Stimulated activated CD4-positive, alpha-beta T cell treated with anti-CD3 and anti-CD28 coated beads, Interleukin-1b, Interleukin-23, amount 100 ng/mL, for 4 hours (primary cell): ENCODE measurements around the gene RBBP8NL.

Experiments used
- DNase-seq, 2 donors: peaks; one replicate each; pipeline ENCODE4 v3.0.0-alpha.2; 2020; ENCODE audit warnings: low read depth in 2 of 2

Gene RBBP8NL

DNA sequence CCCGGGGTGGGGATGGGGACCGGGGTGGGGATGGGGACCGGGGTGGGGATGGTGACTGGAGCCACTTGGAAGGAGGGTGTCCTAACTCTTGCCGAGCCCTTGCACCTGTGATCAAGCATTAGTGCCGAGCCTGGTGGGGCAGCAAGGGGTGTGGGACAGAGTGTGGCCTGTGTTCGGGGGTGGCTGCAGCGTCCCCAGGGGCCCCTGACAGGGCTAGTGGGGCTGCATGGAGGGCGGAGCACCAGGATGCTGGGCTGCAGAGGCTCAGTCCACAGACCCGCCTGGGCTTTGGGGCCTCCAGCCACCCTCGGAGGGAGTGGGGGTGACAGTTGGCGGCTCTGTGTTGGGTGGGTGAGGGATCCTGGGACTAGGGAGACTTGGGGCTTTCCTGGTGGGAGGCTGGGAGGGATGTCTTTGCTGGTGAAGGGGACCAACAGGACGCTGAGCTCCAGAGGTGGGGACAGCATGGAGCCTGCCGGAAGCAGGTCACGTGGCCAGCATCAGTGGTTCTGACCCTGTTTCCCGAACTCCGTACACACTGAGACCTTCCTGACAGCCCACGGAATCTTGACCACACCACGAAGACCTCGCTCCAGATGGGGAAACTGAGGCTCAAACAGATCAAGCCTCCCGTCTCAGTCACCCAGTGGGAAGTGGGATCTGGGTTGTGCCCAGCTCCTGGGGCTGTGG, 4.6 kb downstream of the RBBP8NL start:
- DNase-seq, result no peak

DNA sequence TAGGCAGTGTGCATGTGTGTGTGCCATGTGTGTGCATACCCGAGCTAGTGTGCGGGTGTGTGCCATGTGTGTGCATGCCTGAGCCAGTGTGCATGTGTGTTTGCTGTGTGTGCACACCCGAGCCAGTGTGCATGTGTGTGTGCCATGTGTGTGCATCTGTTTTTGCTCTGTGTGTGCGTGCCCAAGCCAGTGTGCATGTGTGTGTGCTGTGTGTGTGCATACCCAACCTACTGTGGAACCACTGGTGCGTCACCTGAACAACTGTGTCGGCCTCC, 5.7 kb downstream of the RBBP8NL start:
- no peak for DNase-seq

DNA sequence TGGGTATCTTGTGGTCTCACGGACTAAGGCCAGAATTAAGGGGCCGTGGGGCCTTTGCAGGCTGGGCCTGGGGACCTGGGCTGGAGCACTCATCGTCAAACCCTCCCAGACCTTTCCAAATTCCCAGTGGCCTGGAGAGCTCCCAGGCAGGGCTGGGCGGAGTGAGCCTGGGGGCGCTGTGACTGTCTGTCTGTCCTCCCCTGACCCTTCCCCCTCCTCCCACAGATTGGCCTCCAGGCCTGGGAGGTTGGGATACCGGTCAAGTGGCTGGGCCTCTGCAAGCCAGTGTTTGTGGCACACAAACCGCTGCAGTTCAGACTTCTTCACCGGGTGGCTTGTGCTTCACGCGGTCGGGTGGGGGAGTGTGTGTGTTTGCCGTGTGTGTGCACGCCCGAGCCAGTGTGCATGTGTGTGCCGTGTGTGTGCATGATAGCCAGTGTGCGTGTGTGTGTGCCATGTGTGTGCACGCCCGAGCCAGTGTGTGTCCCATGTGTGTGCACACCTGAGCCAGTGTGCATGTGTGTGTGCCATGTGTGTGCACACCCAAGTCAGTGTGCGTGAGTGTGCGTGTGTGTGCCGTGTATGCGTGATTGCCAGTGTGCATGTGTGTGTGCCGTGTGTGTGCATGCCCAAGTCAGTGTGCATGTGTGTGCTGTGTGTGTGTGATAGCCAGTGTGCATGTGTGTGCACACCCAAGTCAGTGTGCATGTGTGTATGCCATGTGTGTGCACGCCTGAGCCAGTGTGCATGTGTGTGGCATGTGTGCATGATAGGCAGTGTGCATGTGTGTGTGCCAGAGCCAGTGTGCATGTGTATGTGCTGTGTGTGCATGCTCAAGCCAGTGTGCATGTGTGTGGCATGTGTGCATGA, 6.3 kb downstream of the RBBP8NL start:
- DNase-seq, result no peak

DNA sequence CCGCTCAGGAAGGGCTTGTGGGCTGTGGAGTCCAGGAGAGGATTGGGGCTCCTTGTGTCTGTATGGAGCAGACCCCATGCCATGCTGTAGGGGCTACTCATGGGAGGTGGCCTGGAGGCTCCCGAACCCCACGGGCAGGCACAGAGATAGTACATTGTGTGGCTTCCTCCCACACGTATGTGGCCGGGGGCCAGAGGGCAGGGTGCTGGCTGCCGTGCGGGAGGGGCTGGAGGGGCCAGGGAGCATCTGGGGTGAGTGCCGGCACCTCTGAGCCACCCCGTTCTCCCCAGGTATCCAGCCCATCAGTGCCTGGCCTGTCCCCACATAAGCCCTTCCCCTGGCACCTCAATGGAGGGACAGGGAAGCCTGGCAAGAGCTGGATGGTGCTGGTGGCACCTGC, 7.6 kb downstream of the RBBP8NL start:
- DNase-seq, result no peak

DNA sequence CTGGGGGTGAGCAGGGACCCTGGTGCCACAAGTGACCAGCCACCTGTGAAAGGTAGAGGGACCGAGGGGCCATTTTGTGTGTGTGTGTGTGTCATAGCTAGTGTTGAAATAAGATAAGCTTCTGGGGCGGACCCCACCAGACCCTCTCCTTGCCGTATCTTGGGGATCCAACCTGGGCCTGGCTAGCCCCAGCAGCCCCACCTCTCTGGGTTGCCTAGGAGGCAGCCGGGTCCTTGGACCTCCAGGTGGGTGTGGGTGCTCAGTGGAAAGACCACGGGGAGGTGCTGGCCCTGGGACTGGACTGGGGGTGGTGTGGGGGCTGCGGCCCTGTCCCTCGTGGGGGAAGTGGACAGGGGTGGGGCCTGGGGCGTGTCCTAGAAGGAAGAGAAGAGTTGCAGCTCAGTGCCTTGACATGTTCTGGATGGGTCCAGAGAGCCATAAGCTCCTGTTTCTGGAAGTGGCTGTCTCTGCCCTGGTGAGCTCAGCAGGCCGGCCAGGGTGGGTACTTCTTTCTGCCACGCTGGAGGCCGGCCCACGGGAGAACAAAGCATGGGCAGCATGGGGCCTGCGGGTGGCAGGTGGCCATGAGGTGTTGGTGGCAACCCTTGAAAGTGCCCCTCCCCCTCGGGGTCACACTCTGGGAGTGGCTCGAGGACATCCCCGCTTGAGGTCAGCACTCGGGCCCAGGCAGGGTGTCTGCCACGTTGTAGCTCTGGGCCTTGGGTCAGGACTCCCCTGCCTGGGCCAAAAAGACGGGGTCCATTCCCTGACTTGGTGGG, 8.4 kb downstream of the RBBP8NL start:
- no peak for DNase-seq

DNA sequence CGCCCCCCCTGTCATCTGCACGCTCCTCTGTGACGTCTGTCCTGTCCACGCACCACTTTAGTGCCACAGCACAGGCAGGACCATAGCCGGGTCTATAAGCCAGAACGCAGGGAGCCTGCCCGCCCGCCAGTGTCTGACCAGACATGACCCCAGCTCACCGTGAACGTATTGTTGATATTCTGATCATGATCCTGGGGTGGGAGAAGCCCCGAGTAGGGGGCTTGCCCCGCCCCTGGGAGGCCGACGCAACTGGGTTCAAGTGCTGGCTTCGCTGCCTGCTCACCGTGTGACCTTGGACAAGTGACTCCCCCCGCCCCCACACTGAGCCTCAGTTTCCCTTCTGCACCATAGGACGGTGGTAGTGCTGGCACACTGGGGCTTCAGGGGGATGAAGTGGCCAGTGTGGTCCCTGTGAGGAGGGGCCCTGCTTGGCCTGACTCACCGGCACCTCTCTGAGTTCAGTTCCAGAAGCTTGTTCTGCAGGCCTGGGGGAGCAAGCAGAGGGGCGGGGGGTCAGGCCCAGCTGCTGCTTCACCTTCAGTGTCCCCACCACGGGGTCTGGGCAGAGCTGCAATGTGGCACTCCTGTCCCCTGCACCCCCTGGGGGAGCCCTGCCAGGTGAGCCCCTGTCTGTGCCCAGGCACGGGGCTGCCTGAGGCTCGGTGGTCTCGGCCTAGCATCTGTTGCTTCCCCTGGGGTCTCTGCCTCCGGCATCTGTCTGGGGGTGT, 9.2 kb downstream of the RBBP8NL start:
- no peak for DNase-seq

DNA sequence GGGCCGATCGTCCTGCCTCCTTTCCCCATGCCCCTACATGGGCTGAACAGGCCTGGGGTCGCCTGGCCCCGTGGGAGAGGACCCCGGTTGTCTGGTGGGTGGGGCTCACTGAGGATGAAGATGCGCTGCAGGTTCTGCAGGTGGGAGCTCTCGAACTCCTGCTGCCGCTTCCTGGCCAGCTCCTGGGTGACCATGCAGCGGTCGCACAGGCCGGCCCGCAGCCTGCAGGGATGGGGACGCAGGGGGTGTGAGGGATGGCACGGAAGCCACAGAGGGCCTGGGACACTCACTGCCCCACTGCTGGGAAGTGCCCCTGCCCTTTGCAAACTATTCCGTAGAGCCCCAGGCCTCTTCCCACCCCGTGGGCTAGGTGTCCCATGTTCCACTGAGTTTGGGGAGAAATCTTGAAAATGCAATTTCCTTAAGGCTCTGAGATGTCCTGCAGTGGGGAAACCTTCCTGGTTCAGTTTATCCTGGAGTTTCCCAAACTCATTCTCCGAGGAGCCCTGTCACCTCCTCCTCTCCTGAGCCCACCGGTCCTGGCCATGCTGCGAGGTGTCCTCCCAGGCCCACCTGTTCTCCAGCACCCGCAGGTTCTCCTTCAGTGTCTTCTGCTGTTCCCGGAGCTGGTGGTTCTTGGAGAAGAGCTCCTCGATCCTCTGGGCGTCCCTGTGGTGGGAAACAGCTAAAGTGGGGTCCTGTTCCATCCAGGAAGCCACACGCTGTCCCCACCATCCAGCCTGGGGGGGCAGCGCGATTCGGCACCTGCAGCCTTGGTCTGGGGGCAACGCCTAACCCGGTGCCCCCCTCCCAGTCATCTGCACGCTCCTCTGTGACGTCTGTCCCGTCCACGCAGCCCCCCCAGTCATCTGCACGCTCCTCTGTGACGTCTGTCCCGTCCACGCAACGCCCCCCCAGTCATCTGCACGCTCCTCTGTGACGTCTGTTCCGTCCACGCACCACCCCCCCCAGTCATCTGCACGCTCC, 10.4 kb downstream of the RBBP8NL start:
- no peak for DNase-seq

DNA sequence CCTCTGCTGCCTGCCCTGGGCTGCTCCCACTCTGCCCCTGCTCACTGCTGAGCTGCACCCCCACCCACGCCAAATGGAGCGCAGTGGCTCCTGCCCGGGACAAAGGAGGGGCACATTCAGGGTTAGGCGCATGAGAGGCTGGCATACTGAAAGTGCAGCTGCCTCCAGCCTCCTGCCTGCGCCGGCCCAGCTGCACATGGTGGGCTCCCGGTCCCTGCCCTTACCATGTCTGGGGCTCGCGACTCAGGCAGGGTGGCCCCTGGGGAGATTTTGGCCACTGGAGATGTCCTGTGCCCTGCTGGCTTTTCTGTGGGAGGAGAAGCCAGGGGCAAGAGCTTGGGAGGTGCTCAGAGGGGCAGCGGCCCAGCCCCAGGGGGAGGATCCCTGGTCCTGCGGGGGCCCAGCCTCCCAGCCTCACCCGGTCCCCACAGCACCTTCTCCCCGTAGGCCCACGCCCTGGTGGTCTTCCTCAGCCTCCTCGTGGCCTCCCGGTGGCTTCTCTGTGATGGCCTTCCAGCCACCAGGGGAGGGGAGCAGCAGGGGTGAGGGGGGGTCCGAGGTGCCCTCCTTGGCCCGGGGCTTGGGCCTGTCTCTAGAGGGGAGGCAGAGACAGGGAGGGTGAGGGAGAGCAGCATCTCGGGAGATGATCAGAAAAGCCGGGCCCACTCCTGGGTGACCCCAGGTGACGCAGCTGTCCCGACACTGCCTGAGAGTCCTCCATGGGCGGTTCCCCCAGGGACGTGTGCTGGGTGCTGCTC, 11.8 kb downstream of the RBBP8NL start:
- DNase-seq, result no peak

DNA sequence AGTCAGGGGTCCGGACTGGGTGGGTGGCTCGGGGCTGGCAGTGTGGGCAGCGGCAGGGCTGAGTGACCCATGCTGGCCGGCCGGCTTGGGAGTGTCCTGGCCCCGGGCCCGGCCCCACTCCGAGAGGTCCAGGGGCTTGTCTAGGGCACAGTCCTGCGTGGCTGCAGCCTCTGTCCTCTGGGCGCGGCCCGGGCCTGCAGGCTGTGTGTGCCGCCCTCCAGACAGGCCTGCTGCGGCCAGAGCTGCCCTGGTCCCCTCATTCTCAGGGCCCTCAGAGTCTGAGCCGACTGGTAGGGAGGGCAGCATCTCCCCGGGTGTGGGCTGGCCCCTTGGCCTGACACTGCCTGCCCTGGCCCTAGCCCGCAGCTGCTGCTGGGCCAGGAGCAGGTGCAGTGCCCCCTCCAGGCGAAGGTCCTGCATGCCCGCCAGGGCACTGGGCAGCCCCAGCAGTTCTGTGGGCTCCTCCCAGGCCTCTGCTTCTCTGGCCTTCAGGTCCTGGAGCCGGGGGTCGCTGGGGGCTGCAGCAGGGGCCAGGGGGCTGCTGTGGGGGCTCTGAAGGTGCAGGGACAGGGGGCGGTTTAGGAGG, 13.3 kb downstream of the RBBP8NL start:
- DNase-seq, result no peak

DNA sequence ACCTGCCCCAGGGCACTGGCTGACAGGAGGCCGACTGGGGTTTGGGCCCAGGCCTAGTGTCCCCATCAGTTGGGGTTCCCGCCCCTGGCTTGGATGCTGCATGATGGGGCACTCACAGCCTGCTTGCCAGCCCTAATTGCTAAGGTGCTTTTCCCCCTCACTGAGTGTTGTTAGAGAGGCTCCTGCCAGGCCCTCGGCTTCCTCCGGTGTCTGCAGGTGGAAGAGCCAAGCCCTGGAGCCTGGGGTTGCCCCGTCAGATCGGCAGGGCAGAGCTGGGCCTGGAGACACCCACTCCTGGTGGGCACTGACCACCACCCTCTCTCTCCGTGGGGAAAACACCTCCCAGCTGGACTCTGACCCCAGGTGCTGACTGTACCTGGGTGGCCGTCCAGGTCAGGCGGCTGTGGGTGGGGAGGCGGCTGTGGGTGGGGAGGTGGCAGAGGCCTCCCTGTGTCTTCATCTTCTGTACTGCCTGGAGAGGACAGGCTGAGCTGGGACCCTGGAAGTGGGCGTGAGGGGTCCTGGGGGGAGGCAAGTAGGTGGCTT, 14.2 kb downstream of the RBBP8NL start:
- no peak for DNase-seq

DNA sequence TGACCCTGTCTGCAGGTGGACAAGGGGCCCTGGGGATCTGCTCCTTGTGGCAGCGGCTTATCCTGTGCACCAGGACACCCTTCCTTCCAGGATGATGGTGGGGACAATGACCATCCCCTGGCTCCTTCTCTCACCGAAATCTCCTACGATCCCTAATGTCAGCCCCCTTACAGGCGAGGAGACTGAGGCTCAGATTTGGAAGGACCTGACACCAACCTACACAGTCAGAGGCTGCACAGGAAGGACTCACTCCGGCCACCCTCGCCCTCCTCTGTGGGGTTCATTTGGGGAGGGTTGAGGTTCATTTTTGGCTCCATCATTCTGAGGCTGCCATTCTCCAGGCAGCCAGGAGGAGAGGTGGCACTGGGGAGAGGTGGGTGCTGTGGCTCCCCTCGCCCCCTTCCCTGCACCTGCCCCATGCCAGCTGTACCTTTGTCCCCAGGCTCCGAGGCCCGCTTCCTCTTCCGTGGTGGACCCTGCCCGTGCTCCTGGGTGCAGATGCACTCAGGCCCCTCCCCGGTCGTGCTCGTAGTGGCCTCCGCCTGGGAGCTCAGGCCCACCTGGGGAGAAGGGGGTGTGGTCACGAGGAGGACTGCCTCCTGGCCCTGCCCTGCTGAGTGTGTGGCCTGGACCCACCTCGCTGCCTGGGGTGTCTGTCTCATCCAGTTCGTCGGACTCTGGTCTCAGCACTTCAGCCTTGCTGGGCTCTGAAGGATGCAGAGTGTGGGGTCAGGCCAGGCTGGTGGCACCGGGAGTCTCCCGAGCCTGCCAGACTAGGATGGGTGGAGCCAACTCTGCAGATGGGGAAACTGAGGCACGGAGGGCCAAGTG, 14.9 kb downstream of the RBBP8NL start:
- DNase-seq, result no peak

DNA sequence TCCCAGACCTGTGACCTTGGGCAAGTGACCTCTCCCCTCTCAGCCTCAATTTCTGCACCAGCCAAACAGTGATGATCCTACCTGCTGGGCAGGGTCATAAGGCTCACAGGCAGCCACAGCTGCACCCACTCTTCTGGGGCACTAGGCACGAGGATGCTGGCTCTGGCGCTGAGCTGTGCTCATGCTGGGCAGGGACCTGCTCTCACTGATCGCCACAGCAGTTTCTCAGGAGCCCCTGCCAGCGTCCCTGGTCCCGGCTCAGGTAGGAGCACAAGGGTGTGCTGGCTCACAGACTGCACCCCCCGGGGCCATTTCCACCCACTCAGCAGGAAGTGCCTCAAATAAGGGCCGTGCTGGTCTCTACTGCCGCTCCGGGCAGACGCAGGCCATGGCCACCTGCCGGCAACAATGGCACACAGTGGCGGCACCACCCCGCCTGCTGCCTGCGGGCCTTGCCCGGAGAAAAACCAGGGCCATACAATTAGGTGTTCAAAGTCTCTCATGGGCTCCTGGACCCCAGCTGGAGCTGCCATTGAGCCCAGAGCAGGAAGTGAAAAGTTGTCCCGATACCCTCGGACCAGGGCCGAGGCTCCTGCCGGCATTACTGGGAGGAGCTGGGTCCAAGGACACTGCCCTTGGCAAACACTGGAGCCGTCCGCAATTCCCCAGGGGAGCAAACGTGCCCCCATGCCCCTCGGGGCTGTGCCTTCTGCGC, 15.7 kb downstream of the RBBP8NL start:
- no peak for DNase-seq

DNA sequence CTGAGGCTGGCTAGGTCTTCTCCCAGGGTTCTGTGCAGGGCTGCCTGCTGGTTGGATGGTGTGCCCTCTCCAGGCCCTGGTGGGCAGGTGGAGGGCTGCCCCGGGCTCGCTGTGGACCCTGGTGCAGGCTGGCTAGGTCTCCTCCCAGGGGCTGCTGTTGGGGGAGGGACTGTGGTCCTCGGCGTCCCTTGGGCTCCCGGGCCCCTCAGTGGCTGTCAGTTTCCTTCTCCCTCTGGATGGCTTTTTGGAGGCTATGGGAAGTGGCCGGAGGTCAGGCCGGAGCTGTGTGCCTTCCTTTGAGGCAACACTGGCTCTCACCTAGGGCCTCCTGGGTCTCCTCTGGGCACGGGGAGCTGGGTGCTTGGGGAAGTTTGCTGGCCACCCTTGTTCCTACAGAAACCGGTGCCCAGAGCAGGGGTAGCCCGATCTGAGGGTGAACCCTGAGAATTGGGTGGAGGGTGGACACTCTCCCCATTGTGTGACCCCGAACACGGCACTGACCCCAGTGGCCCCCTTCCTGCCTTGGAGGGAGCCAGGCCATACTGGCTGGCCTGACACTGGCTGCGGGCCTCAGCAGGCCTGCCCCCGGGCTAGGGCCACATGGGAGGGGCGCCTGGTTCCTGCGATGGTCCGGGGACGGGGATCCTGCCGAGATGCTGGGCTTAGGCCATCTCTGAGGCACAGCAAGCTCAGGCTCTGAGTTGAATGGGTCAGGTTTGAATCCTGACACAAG, 16.4 kb downstream of the RBBP8NL start:
- DNase-seq, result no peak

DNA sequence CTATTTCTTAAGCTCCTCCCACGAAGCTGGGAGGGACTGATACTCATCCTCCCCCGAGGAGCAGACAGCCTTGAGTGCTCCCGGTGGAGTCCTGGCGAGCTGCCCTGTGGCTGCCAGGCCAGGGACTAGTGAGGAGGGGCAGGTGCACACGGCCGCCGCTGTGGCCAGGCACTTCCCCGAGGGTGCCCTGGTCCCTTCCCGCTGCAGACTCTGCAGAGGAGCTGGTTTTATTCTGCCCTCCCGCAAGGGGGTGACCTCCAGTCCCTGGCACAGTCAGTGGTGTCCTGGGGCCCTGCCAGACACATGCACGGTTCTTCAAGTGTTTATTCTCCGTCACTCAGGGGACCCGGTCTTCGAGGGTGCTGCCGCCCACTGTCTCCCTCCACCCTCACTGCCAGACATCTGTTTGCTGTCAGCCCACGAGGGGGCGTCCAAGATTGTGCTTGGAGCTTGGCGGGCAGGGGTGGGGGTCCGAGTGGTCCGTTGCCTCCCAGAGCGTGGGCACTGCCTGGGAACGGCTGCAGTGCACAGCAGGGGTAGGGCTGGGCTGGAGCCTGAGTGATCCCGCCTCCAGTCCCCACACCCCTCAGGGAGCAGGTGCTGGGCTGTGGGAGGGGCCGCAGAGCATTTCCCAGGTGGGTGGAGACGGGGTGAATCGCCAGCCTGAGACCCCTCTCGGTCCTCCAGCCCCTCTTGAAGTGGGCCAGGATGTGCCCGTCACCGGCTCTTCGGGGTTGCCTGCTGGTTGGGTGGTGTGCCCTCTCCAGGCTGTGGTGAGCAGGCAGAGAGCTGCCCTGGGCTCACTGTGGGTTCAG, 17.2 kb downstream of the RBBP8NL start:
- peak; percentile 18 to 29 for DNase-seq

DNA sequence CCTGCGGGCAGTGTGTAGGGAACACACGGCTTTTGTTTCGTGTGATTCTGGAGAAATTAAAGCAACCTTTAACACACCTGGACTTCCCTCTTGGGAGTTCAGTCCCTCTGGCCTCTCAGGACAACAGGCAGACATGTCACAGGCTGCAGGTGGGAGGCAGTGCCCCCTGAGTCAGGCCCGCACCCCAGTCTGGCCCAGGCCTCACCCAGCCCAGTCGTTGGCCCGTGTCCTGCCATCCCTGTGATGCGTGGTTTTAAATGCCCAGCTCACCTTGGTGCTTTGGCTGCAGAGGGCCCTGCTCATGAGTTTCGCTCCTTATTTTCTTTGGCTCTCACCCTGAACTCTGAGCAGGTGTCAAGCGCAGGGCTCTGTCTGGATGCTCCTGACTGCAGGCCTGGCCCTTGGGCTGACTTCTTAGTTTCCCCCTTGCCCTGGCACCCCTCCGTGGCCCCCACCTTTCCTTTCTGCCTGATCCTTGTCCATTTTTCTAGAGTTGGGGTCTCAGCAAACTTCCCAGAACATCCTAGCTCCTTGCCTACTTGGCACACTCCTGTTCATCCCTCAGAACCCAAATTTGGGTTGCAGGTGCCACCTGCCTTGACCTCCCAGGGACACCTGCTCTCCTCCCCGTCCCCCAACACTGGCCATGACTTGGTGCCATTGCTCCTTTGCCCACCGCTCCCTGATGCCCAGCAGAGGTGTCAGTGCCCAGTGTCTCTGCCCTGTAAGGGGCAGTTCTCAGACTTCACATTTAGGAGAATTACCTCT, 18.1 kb downstream of the RBBP8NL start:
- DNase-seq, result no peak

DNA sequence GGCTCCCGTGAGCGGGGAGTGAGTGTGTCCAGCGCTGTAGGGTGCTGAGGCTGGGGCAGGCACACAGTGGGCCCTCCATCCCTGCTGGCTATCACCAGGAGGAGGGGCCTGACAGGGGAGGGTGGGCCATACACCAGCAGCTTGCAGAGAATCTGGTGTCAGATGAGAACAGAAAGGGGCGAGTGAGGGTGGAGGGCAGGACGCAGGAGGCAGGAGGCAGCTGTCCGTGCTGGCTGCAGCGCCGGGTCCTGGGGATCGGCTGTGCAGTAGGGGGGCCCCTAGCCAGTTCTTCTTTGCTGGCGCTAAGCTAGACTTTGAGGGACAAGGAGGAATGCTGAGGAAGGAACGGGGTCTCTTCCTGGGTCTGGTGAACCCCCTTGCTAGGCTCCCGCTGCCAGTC, 18.7 kb downstream of the RBBP8NL start:
- no peak for DNase-seq
